ENCODE measurements around the gene ZCCHC7.
"Not testable (repeated sequence)": the region's sequence is repeated elsewhere in the genome, so short reads cannot be mapped to it uniquely, and the experiment has no call there.

Gene ZCCHC7

DNA sequence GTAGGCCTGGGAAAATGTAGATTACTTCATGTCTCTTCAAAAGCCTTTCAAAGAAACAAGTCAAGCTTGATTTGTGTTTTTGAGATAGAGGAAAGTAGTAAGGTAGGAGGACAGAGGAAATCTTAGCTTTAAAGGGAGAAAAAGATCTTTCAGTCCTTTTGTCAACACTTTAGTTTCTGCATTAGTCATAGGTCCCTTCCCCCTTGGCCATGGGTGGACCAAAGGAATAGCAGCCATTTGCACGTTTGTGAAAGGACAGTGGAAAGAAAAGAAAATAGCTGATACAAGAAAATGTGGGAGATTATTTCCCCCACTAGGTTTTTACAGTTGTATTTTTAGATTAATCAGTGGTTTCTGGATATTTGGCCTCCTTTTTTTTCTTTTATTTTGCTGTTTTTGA, 180.2 kb downstream of the ZCCHC7 start:
- TF ChIP-seq EZH2phosphoT487 (IDR thresholded peaks at IDR 0.05; ENCODE audit: low read depth) = no peak
- TF ChIP-seq, protein P1, sequence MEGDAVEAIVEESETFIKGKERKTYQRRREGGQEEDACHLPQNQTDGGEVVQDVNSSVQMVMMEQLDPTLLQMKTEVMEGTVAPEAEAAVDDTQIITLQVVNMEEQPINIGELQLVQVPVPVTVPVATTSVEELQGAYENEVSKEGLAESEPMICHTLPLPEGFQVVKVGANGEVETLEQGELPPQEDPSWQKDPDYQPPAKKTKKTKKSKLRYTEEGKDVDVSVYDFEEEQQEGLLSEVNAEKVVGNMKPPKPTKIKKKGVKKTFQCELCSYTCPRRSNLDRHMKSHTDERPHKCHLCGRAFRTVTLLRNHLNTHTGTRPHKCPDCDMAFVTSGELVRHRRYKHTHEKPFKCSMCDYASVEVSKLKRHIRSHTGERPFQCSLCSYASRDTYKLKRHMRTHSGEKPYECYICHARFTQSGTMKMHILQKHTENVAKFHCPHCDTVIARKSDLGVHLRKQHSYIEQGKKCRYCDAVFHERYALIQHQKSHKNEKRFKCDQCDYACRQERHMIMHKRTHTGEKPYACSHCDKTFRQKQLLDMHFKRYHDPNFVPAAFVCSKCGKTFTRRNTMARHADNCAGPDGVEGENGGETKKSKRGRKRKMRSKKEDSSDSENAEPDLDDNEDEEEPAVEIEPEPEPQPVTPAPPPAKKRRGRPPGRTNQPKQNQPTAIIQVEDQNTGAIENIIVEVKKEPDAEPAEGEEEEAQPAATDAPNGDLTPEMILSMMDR (IDR thresholded peaks at IDR 0.05; ENCODE audit: low read depth, low read length) = no peak
- no peaks in the 10 kb centered on the region for H3K9me3 ChIP-seq (ENCODE audit: insufficient read depth, low read length)
- peak overlapping the region; percentile 55 for H3K4me2 ChIP-seq (ENCODE audit: low read length)
- H3K4me3 ChIP-seq (ENCODE audit: low read length) = no peak overlapping the region
- H3K4me1 ChIP-seq (ENCODE audit: low read length) = peaks cover 73% of the 10 kb centered on the region
- no peak overlapping the region for H2AFZ ChIP-seq (ENCODE audit: low read depth, low read length)
- peak overlapping the region; percentile 81 for H3K27ac ChIP-seq (ENCODE audit: low read length)
- H3K79me2 ChIP-seq (ENCODE audit: low read length) = peaks cover 61% of the 10 kb centered on the region
- H3K27me3 ChIP-seq (ENCODE audit: low read depth, low read length) = no peaks in the 10 kb centered on the region
- no peaks in the 10 kb centered on the region for H4K20me1 ChIP-seq (ENCODE audit: insufficient read depth, low read length)
- H3K36me3 ChIP-seq (replicated peaks; ENCODE audit: low read depth, low read length) = no peaks in the 10 kb centered on the region
- H3K9ac ChIP-seq (ENCODE audit: low read length) = peak overlapping the region; percentile 56

DNA sequence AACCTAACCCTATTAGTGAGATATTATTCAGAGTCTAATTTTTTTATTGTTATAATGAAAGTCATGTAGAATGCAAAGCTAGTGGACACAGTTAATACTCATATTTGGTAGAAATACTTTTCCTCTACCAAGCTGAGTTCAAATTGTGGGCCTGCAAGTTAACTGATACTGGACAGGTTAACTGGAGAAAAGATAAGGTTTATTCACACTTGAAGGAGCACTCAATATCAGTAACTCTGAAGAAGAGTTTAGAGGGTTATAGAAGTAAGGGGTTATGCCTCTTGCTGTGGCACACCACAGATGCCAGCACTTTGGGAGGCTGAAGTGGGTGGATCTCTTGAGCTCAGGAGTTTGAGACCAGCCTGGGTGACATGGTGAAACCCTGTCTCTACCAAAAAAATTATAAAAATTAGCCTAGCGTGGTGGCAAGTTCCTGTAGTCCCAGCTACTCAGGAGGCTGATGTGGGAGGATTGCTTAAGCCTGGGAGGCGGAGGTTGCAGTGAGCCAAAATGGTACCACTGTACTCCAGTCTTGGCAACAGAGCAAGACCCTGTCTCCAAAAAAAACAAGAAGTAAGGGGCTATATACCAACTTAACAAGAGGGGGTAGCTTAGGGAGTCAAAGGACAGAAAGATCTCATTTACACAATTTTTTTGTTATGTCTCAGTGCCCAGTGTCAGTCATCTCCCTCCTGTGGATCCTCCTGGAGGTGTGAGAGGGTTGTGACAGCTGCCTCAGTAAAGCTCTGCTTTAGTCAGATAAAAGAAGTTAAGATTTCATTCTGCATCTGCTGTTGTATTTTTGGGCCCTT, 180.9 kb downstream of the ZCCHC7 start:
- H3K36me3 ChIP-seq (replicated peaks; ENCODE audit: low read depth, low read length) = no peaks in the 10 kb centered on the region
- no peak overlapping the region for H2AFZ ChIP-seq (ENCODE audit: low read depth, low read length)
- peak overlapping the region; percentile 56 for H3K9ac ChIP-seq (ENCODE audit: low read length)
- no peaks in the 10 kb centered on the region for H3K27me3 ChIP-seq (ENCODE audit: low read depth, low read length)
- H4K20me1 ChIP-seq (ENCODE audit: insufficient read depth, low read length) = no peaks in the 10 kb centered on the region
- H3K4me3 ChIP-seq (ENCODE audit: low read length) = peak overlapping the region; percentile 21
- H3K4me1 ChIP-seq (ENCODE audit: low read length) = peaks cover 67% of the 10 kb centered on the region
- H3K79me2 ChIP-seq (ENCODE audit: low read length) = peaks cover 55% of the 10 kb centered on the region
- H3K27ac ChIP-seq (ENCODE audit: low read length) = peak overlapping the region; percentile 81
- no peaks in the 10 kb centered on the region for H3K9me3 ChIP-seq (ENCODE audit: insufficient read depth, low read length)
- H3K4me2 ChIP-seq (ENCODE audit: low read length) = peak overlapping the region; percentile 55
- TF ChIP-seq, protein P1 (IDR thresholded peaks at IDR 0.05; ENCODE audit: low read depth, low read length) = peak; percentile 27
- no peak for TF ChIP-seq EZH2phosphoT487 (IDR thresholded peaks at IDR 0.05; ENCODE audit: low read depth)

DNA sequence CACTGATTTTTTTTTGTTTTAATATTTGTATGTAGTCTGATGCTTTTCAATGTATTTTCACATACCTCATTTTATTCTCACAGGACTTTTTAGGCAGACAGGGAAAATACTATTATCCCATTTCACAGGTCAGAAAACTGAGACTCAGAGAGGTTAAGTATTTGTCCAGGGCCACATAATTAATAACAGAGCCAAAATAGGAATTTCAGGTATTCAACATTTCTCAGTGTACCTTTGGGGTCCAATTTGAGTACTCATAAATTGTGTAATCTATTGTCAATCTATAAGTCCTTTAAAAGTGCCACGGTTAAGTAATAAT, 181.4 kb downstream of the ZCCHC7 start:
- H3K27me3 ChIP-seq (ENCODE audit: low read depth, low read length) = no peaks in the 10 kb centered on the region
- H3K9me3 ChIP-seq (ENCODE audit: insufficient read depth, low read length) = no peaks in the 10 kb centered on the region
- no peak overlapping the region for H2AFZ ChIP-seq (ENCODE audit: low read depth, low read length)
- H3K4me1 ChIP-seq (ENCODE audit: low read length) = peaks cover 61% of the 10 kb centered on the region
- H3K36me3 ChIP-seq (replicated peaks; ENCODE audit: low read depth, low read length) = no peaks in the 10 kb centered on the region
- H3K79me2 ChIP-seq (ENCODE audit: low read length) = peaks cover 50% of the 10 kb centered on the region
- peak overlapping the region; percentile 55 for H3K4me2 ChIP-seq (ENCODE audit: low read length)
- no peaks in the 10 kb centered on the region for H4K20me1 ChIP-seq (ENCODE audit: insufficient read depth, low read length)
- peak overlapping the region; percentile 56 for H3K9ac ChIP-seq (ENCODE audit: low read length)
- TF ChIP-seq, protein P1 (IDR thresholded peaks at IDR 0.05; ENCODE audit: low read depth, low read length) = no peak
- no peak for TF ChIP-seq EZH2phosphoT487 (IDR thresholded peaks at IDR 0.05; ENCODE audit: low read depth)
- H3K27ac ChIP-seq (ENCODE audit: low read length) = peak overlapping the region; percentile 81
- peak overlapping the region; percentile 21 for H3K4me3 ChIP-seq (ENCODE audit: low read length)

DNA sequence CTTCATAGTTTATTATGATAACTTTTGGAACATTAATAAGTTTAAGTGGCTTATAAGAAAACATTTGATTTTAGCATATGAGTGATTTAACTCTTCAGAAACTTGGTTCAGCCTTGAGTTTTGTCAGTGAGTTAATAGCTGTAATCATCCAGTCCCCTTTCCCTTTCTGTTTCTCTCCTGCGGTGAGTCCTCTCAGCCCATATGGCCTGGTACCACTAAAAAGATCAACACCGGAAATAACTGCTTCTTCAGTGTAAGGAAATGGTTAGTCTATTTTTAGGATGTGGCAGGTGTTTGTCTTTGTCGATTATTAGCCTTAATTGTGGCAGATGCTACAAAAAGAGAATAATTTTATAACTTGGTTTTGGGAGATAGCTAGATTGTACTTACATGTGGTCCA, 181.9 kb downstream of the ZCCHC7 start:
- TF ChIP-seq, protein P1 (IDR thresholded peaks at IDR 0.05; ENCODE audit: low read depth, low read length) = no peak
- TF ChIP-seq EZH2phosphoT487 (IDR thresholded peaks at IDR 0.05; ENCODE audit: low read depth) = no peak
- peak overlapping the region; percentile 81 for H3K27ac ChIP-seq (ENCODE audit: low read length)

DNA sequence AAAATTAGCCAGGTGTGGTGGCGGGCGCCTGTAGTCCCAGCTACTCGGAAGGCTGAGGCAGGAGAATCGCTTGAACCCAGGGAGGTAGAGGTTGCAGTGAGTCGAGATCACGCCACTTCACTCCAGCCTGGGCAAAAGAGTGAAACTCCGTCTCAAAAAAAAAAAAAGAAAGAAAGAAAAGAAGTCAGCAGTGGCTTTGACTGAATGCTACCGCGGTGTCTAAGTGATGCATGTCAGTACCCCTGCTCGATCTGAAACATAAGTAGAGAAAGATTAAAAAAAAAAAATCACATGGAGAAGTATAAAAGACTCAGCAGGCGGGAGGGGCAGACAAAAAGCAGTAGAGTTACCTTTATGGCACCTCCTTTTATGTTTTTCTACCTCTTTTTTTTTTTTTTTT, 182.9 kb downstream of the ZCCHC7 start:
- H3K4me1 ChIP-seq (ENCODE audit: low read length) = peaks cover 47% of the 10 kb centered on the region
- H3K79me2 ChIP-seq (ENCODE audit: low read length) = peaks cover 35% of the 10 kb centered on the region
- H3K4me3 ChIP-seq (ENCODE audit: low read length); H3K9ac ChIP-seq (ENCODE audit: low read length); H3K9me3 ChIP-seq (ENCODE audit: insufficient read depth, low read length); H4K20me1 ChIP-seq (ENCODE audit: insufficient read depth, low read length); H3K36me3 ChIP-seq (replicated peaks; ENCODE audit: low read depth, low read length); H3K27me3 ChIP-seq (ENCODE audit: low read depth, low read length); H3K4me2 ChIP-seq (ENCODE audit: low read length); H2AFZ ChIP-seq (ENCODE audit: low read depth, low read length): not testable (repeated sequence)
- 0 out of 2 replicates have a peak overlapping the region, but pooled peaks have one; percentile 81 for H3K27ac ChIP-seq (ENCODE audit: low read length)

More for the DNA sequence above, 181.9 kb downstream of the ZCCHC7 start:
- H3K36me3 ChIP-seq (replicated peaks; ENCODE audit: low read depth, low read length) = peaks cover 3% of the 10 kb centered on the region
- H3K79me2 ChIP-seq (ENCODE audit: low read length) = peaks cover 45% of the 10 kb centered on the region
- H2AFZ ChIP-seq (ENCODE audit: low read depth, low read length) = no peak overlapping the region
- H3K9me3 ChIP-seq (ENCODE audit: insufficient read depth, low read length) = no peaks in the 10 kb centered on the region
- peak overlapping the region; percentile 56 for H3K9ac ChIP-seq (ENCODE audit: low read length)
- peak overlapping the region; percentile 55 for H3K4me2 ChIP-seq (ENCODE audit: low read length)
- H3K4me3 ChIP-seq (ENCODE audit: low read length) = peak overlapping the region; percentile 21; the same call in 1 of the 2 replicates
- H3K27me3 ChIP-seq (ENCODE audit: low read depth, low read length) = no peaks in the 10 kb centered on the region
- peaks cover 57% of the 10 kb centered on the region for H3K4me1 ChIP-seq (ENCODE audit: low read length)
- no peaks in the 10 kb centered on the region for H4K20me1 ChIP-seq (ENCODE audit: insufficient read depth, low read length)

Data from OCI-LY3 (cell line).